A673 (cell line): ENCODE results near the gene ZNF805. TPM values are rescaled to one million over a fixed set of nuclear protein-coding genes. Genes with fewer than 3 reads are reported as not detected.

Source experiments
- BruUV-seq: library from RNA; stranded (reverse); fragments of 400-500 nt; replicated peaks from 2 replicates; lab custom pipeline; 2021; lab: Mats Ljungman, UMichigan
- CTCF ChIA-PET: fragments of 300-600 bp; sonication (Branson Sonifier 250); formaldehyde crosslinking; loops from one replicate; lab custom pipeline; 2022; ENCODE audit warnings: antibody characterized with exemption; lab: Charles Lee
- POLR2A ChIA-PET: fragments of 300-600 bp; sonication (Branson Sonifier 250); formaldehyde crosslinking; loops from one replicate; lab custom pipeline; 2022; ENCODE audit warnings: antibody characterized with exemption; ENCODE audit not compliant: low non-redundant PET; lab: Charles Lee
- DNase-seq: peaks from one replicate; pipeline ENCODE4 v3.0.0-alpha.2; 2015; ENCODE audit warnings: low spot score
- H3K27ac ChIP-seq: fragments of 200-600 bp; sonication (generic); 2 replicates; pipeline ENCODE4 v1.5.1; 2016; ENCODE audit warnings: mixed run types, low read depth, mild to moderate bottlenecking, mixed read lengths, antibody characterized with exemption, low read length; ENCODE audit not compliant: poor library complexity, severe bottlenecking
- H3K27me3 ChIP-seq: fragments of 200-600 bp; sonication (generic); replicated peaks from 2 replicates; pipeline ENCODE4 v1.6.1; 2017; ENCODE audit warnings: mixed run types, low read depth, mild to moderate bottlenecking, mixed read lengths, antibody characterized with exemption, low read length; ENCODE audit not compliant: insufficient read depth, poor library complexity
- H3K36me3 ChIP-seq: fragments of 200-600 bp; sonication (generic); 2 replicates; pipeline ENCODE4 v1.6.1; 2016; ENCODE audit warnings: mixed run types, mild to moderate bottlenecking, mixed read lengths, antibody characterized with exemption, low read length; ENCODE audit not compliant: insufficient read depth, poor library complexity, severe bottlenecking
- H3K4me1 ChIP-seq: fragments of 200-600 bp; sonication (generic); 2 replicates; pipeline ENCODE4 v1.6.1; 2017; ENCODE audit warnings: mixed run types, mild to moderate bottlenecking, mixed read lengths, antibody characterized with exemption, low read length; ENCODE audit not compliant: insufficient read depth, poor library complexity, severe bottlenecking
- H3K4me3 ChIP-seq: fragments of 200-600 bp; sonication (generic); 2 replicates; pipeline ENCODE4 v1.5.1; 2016; ENCODE audit warnings: low read depth, mixed run types, mild to moderate bottlenecking, mixed read lengths, low read length; ENCODE audit not compliant: poor library complexity, severe bottlenecking
- H3K9me3 ChIP-seq: fragments of 200-600 bp; sonication (generic); 2 replicates; pipeline ENCODE4 v1.6.1; 2016; ENCODE audit warnings: mixed run types, low read depth, mild to moderate bottlenecking, mixed read lengths, antibody characterized with exemption, low read length; ENCODE audit not compliant: poor library complexity, severe bottlenecking
- CTCF ChIP-seq: fragments of 300-800, 200-600 bp; sonication (generic); conservative IDR thresholded peaks from 2 replicates; pipeline ENCODE4 v1.5.1; 2017; ENCODE audit warnings: low read depth, mild to moderate bottlenecking, antibody characterized with exemption, low read length, moderate library complexity, mixed read lengths
- EZH2 ChIP-seq: fragments of 200-600 bp; sonication (generic); IDR thresholded peaks from 2 replicates; pipeline ENCODE4 v1.6.1; 2017; ENCODE audit warnings: borderline replicate concordance, low read depth, mild to moderate bottlenecking, mixed read lengths, antibody characterized with exemption, low read length; ENCODE audit not compliant: poor library complexity, severe bottlenecking
- intact Hi-C: fragments of 100-400 bp; cut with micrococcal nuclease; formaldehyde crosslinking; loops from one replicate; pipeline ENCODE4 v1.10.0; 2022; ENCODE audit not compliant: unreplicated experiment
- total RNA-seq: library from RNA; stranded (reverse); gene quantifications from 2 replicates; pipeline ENCODE4 v1.2.3, GENCODE V29; 2021

The ZNF805 gene
- total RNA-seq, 1 experiment from 2014 or later: 14.7 TPM

GRCh38 chr19:57267291-57267690 lies 26.9 kb downstream of the ZNF805 start:
- no TSS peak for BruUV-seq
- H3K36me3 ChIP-seq: no peaks in the 10 kb centered on the region
- no peaks in the 10 kb centered on the region for H3K9me3 ChIP-seq
- TF ChIP-seq EZH2: no peak
- TF ChIP-seq CTCF: no peak
- no peak for DNase-seq
- H3K27me3 ChIP-seq: no peaks in the 10 kb centered on the region
- intact Hi-C loops: no loop called here
- H3K27ac ChIP-seq: no peak overlapping the region
- H3K4me3 ChIP-seq: no peak overlapping the region
- ChIA-PET CTCF (no interaction called here), POLR2A (no interaction called here)
- H3K4me1 ChIP-seq: no peaks in the 10 kb centered on the region

GRCh38 chr19:57269515-57270250 lies 29.3 kb downstream of the ZNF805 start:
- BruUV-seq: no TSS peak
- ChIA-PET POLR2A (no interaction called here), CTCF (no interaction called here)
- Histone ChIP-seq H3K27me3 (no peaks in the 10 kb centered on the region), H3K4me1 (no peaks in the 10 kb centered on the region), H3K9me3 (no peaks in the 10 kb centered on the region), H3K4me3 (no peak overlapping the region), H3K27ac (no peak overlapping the region), H3K36me3 (no peaks in the 10 kb centered on the region)
- peak; percentile 35 for DNase-seq
- intact Hi-C loops: no loop called here
- no peak for TF ChIP-seq EZH2

GRCh38 chr19:57271280-57271679 lies 30.8 kb downstream of the ZNF805 start:
- no TSS peak for BruUV-seq
- POLR2A ChIA-PET: no interaction called here
- TF ChIP-seq CTCF (no peak), EZH2 (no peak)
- no peaks in the 10 kb centered on the region for H3K27me3 ChIP-seq
- intact Hi-C loops: no loop called here
- H3K36me3 ChIP-seq: no peaks in the 10 kb centered on the region
- no peak overlapping the region for H3K27ac ChIP-seq
- CTCF ChIA-PET: no interaction called here
- H3K4me3 ChIP-seq: no peak overlapping the region
- no peaks in the 10 kb centered on the region for H3K9me3 ChIP-seq
- no peaks in the 10 kb centered on the region for H3K4me1 ChIP-seq
- no peak for DNase-seq

GRCh38 chr19:57273014-57273413 lies 32.6 kb downstream of the ZNF805 start:
- ChIA-PET POLR2A (no interaction called here), CTCF (no interaction called here)
- H3K4me3 ChIP-seq: no peak overlapping the region
- no peaks in the 10 kb centered on the region for H3K4me1 ChIP-seq
- H3K36me3 ChIP-seq: no peaks in the 10 kb centered on the region
- no peak overlapping the region for H3K27ac ChIP-seq
- no peaks in the 10 kb centered on the region for H3K9me3 ChIP-seq
- H3K27me3 ChIP-seq: no peaks in the 10 kb centered on the region
- intact Hi-C loops: no loop called here
- no TSS peak for BruUV-seq
- no peak for TF ChIP-seq CTCF
- DNase-seq: no peak
